GM21526 (cell line): Measurements from ENCODE around the gene SLC25A12.
"Not testable (repeated sequence)": the region's sequence is repeated elsewhere in the genome, so short reads cannot be mapped to it uniquely, and the experiment has no call there.

Experiments
- ATAC-seq: cut with Tn5 transposase; IDR thresholded peaks from one replicate; pipeline ENCODE4 v1.9.1; 2021; ENCODE audit warnings: moderate library complexity; ENCODE audit not compliant: unreplicated experiment, low FRiP score

The SLC25A12 gene

DNA sequence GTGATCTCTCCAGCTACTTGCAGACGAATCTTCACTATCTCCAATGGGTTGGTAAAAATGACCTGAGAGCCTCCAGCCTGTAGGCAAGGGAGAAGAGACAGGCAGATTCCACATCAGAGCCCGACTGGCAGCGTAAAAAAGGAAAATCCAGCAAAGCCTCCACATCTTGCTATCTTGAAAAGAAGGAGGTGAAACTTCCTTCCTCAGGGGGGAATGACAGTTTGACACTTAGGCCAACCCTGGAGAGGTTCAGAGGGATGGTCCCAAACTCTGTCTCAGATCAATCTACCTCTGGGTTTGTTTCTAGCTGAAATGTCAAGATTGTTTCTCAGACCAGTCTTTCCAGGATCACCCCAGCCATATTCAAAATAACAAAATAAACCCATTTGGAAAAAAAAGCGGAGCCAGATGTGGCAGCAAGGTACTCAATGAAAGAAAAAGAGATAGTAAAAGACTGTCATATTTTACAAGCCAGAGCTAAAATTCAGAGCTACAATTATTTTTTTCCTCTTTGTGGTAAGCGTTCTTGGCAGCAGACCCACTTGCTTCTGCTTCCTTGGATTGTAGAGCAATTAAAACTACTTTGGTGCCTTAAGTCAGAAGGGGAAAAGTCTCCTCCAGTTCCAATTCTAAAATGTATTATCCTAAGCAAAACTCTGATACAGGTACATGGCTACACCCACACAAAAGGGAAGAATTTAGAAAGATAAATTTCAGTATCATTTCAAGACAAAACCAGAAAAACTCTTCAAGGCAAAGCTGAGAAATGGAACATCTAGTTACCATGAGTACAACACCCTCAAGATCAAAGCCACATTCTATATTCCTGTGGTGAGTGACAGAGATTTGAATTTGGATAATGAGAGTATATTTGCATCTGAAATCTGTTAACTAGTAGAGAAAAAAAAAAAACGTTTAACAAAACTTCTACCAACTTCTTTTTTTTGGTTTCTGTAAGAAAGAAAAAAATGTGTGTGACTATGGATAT, 100.1 kb downstream of the SLC25A12 start:
- ATAC-seq = no peak

DNA sequence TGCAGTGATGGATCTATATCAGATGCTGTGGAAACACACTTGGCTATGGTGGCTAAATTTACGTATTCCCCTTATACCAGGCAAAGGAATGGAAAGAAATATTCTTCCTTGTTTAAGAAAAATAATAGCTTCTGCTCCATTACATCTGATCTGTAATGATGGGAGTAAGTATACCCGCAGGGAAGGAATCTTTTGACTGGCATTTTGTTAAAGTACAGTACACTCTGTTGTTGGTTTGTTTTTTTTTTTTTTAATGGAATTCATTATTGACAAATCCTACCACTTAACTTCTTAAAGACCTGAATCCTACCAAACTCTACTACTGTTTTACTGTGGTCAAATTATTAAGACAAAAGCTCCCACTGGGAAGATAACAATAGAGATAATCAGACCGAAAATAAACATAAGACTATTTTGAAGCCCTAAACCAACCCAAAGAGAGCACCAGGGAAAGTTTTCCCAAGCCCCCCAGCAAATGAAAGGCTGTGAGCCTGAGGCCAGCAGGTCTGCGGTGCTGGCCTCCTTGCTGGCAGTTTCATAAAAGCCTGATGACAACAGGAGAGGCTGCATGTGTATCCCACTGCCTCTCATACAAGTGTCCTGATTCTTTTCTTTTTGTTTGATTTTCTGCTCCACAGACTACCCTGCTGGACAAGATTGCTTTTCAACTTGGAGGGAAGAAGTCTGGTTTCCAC, 101.0 kb downstream of the SLC25A12 start:
- ATAC-seq = no peak

DNA sequence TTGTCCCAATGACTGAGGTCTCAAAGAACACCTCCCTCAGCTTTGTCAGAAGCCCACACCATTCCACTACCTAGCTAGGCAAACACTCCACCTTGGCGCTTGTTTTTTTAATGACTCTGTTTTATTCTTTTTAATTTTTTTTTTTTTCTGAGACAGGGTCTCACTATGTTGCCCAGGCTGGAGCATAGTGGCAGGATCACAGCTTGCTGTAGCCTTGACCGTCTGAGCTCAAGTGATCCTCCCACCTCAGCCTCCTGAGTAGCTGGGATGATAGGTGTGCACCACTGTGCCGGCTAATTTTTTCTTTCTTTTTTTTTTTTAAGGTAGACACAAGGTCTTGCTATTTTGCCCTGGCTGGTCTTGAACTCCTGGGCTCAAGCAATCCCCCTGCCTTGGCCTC, 101.9 kb downstream of the SLC25A12 start:
- ATAC-seq = no peak

DNA sequence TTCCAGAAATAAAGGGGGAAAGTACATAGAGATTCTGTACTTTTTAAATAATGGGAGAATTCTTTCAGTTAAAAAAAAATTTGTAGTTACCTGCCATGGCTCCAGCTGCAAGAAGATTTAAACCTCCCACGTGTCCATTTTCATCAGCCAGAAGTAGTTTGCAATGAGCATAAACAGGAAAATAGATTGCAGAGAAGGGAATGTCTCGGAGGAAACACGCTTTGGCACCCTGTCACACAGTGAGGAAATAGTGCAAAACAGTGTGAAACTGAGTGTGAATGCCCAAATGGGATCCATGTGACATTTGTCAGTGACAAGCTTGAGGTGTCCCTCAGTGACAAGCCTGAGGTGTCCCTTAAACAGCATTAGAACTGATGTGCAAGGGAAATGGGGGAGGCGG, 102.7 kb downstream of the SLC25A12 start:
- ATAC-seq = no peak

DNA sequence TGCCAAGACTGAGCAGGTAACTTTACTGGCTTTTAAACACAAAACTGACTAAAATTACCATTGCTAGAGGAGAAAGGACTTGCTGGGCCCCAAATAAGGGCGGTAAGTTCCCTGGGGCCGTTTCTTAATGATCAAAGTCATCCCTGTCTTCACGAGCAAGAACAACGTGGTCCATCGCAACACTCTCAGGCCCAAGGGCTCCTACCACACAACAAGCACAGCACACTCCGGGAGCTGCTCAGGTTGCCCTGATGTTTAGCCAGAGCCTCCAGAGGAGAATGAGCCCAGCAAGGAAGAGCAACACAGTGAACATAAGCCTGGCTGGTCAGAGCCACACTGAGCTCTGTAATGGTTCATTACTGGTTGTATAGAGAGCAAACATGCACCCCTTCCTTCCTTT, 104.1 kb downstream of the SLC25A12 start:
- no peak for ATAC-seq

DNA sequence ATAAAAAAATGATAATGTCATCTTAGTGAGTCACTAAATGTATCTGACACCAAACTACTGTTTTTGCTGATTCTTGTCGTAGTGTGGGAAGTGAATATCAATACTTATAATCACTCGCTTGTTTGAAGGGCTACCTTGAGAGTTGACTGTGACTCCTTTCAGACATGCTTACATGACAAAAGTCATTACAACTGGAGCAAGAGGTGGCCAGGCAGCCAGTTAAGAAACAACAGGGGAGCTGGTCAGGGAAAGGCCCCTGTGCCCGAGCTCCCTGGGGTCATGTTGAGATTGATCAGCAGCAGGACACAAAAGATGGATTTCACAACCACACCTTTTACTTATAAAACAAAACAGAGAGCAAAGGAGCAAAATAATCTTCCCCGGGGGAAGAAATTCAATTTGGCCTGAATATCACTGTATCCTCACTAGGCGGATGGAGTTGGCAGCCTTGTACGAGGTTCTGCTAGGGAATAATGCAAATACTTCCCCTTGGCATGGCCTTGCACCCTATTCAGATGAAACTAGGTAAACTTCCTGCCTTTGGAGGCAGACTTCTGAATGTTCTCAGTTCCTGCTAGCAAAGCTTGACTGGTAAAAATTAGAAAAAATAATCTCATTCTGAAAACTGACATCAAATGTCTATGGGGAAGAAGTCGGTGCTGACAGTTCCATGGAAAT, 105.6 kb downstream of the SLC25A12 start:
- ATAC-seq = no peak

DNA sequence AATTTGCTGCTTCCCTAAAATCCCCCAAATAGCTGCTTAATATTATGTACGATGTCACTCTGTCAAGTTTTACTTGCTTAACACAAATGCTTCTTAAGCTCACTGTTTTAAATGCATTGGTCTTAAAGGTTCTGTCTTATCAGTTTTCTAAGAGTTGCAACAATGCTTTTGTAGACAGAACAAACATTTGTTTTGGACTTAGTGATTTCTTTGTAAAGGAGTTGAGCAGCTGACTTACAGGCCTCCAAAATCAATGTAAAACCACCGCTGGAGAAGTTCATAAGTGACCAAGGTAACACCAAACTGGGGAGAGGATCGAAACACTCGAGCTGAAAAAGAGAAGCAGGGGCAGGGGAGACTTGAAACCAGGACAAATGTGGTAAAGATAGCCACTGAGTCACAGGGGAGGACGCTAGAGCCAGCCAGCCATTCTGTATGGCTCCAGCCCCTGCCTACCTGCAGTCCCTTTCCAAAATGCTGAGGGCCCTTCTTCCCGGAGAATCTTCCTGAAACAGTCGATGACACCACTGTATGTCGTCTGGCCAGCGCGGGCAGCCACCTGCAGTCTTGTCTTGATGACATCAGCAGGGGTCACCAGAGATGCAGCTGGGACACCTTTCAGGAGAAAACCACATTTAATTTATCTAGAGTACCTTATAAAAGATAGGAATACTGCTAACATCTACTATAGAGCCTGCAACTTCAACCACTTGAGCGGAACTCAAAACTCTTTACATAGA, 106.5 kb downstream of the SLC25A12 start:
- ATAC-seq = no peak

DNA sequence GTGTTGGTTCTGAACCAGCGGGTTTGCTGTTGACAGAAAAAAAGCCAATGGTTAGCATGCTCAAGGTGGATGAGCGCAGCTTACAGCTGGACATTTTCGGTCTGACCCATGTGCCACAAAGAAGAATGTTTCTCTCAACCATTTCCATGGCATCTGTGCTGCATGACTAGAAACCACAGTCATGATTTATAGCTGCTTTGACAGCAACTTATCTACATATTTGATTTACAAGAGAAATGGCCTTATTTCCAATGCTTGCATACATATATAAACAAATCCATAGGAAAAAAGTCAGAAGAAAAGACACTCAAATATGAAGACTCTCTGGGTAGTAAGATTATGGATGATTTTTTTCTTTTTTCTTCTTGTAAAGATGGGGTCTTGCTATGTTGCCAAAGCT, 108.6 kb downstream of the SLC25A12 start:
- no peak for ATAC-seq

DNA sequence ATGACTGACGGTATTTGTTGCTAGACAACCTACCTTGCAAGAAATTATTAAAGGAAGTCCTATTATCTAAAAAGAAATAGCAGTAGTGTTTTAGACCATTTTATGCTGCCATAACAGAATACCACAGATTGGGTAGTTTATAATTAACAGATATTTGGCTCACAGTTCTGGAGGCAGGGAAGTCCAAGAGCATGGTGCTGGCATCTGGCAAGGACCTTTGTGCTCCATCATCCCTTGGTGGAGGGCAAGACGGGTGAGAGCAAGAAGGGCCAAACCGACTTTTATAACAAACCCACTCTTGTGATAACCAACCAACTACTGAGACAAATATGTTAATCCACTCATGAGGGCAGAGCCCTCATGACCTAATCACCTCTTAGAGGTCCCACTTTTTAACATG, 115.5 kb downstream of the SLC25A12 start:
- no peak for ATAC-seq

DNA sequence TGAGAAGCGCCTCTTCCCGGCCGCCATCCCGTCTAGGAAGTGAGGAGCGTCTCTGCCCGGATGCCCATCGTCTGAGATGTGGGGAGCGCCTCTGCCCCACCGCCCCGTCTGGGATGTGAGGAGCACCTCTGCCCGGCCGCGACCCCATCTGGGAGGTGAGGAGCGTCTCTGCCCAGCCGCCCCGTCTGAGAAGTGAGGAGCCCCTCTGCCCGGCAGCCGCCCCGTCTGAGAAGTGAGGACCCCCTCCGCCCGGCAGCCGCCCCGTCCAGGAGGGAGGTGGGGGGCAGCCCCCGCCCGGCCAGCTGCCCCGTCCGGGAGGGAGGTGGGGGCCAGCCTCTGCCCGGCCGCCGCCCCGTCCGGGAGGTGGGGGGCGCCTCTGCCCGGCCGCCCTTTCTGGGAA, 119.5 kb downstream of the SLC25A12 start:
- not testable (repeated sequence) for ATAC-seq

DNA sequence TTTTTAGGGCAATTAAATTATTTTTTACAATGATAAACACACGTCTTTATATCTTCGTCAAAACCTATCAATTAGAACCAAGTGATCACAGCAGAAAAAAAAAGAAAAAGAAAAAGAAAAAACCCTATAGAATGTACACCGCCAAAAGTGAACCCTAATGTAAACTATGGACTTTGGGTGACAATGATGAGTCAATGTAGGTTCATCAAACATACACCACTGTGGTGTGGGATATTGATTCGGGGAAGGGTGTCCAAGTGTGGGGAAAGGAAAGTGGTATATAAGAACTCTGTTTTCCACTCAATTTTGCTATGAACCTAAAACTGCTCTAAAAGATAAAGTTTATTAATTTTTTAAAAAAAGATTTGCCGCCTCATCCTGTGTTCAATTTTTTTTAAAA, 121.7 kb downstream of the SLC25A12 start:
- ATAC-seq = no peak

DNA sequence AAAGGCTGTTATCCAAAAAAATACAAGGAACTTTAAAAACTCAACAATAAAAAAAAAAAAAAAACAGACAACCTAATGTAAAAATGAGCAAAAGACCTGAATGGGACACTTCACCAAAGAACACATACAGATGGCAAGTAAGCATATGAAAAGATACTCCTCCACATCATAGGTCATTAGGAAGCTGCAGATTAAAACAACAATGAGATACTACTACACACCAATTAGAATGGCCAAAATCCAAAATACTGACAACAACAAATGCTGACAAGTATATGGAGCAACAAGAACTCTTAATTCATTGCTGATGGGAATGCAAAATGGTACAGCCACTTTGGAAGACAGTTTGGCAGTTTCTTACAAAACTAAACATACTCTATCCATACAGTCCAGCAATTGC, 122.6 kb downstream of the SLC25A12 start:
- ATAC-seq = no peak

DNA sequence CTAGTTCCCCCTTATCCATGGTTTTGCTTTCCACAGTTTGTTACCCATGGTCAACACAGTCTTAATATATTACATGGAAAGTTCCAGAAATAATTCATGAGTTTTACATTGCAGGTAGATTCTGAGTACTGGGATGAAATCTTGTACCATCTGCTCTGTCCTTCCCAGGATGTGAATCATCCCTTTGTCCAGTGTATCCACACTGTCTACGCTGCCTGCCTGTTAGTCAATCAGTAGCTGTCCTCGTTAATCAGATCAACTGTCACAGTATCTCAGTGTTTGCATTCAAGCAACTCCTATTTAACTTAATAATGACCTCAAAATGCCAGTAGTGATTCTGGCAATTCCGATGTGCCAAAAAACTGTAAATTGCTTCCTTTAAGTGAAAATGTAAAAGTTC, 130.4 kb downstream of the SLC25A12 start:
- ATAC-seq = no peak

DNA sequence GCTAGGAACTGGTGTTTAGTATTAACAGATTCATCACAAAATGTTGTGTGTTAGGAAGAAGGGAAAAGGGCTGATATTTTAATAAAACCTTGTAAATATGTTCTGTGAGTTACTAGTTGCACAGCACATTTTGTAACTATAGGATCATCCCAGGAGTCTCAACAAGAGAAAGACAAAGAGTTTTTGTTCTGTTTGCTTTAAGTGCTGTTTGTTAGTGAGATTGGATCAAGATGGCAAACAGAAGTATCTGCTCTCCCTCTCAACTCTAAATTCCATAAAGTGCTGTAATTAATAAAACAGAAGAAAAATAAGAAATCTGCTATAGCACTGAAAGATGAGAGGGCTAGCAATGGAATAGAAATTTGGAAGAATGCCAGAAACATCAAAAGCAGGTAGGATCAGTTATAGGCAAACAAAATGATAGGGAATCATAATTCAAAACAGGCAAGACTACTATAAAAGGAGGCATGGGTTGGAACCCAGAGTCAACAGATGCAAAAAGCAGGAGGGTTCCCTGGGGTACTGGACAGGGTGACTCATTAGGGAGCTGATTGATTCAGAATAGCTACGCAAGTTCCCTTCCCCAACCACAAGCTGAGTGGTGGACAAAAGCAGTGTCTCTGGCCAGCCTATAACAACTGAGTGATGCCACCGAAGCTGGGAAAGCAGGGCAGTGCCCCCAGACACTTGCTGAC, 131.0 kb downstream of the SLC25A12 start:
- no peak for ATAC-seq

DNA sequence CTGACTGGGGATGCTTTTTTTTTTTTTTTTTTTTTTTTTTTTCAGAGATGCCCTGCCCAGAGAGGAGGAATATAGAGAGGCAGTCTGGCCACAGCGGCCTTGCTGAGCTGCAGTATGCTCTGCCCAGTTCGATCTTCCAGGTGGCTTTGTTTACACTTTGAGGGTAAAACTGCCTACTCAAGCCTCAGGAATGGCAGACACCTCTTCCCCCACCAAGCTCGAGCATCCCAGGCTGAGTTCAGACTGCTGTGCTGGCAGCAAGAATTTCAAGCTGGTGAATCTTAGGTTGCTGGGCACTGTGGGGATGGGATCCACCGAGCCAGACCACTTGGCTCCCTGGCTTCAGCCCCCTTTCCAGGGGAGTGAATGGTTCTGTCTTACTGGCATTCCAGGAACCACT, 132.9 kb downstream of the SLC25A12 start:
- not testable (repeated sequence) for ATAC-seq

DNA sequence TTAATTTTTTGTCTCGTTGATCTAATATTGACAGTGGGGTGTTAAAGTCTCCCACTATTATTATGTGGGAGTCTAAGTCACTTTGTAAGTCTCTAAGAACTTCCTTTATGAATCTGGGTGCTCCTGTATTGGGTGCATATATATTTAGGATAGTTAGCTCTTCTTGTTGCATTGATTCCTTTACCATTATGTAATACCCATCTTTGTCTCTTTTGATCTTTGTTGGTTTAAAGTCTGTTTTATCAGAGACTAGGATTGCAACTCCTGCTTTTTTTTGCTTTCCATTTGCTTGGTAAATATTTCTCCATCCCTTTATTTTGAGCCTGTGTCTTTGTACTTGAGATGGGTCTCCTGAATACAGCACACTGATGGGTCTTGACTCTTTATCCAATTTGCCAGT, 135.3 kb downstream of the SLC25A12 start:
- ATAC-seq = not testable (repeated sequence)

DNA sequence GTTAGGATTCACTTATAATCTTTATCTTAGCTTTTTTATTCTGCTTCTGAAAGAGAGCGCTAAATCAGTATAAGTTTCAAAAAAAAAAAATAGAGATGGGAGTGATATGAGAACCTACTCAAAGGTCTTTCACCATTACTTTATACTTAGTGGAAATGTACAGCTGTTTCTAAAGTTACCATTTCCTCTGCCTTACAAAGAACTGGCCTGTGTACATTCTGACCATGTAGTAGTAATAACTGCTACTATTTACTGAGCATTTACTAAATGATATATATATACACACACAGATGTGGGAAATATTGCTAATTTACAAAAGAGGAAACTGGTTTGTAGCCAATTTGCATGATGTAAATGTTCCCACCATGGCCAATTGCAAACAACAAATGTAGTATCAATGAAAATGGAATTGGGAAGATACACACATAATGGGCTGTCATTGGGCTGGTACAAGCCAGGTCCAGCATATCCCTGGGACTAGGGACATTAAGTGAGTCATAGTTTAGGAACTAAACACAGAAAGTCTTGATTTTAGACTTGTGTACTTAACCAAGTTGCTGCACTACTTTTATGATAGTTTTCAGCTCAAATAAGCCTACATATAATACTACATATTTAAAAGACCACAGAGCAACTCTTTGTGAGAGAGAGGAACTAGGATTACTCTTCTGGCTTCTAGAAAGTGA, 139.6 kb downstream of the SLC25A12 start:
- ATAC-seq = no peak

DNA sequence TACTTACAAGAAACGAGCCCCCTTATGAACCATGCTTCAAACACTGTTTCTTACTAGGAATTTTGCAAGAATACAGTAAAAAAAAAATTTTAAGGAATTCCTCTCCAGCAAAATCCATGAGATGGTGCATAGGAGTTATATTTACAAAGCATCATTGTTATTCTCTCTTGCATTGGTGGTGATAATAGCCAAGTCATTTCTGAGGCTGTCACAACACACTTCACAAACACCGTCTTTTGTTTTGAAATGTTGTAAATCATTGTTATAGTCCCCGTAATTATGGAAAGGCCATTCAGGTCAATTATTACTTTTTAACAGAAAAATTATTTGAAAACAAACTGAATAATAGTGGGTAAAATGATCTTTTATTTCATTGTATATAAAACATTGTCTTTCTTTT, 146.7 kb downstream of the SLC25A12 start:
- no peak for ATAC-seq

DNA sequence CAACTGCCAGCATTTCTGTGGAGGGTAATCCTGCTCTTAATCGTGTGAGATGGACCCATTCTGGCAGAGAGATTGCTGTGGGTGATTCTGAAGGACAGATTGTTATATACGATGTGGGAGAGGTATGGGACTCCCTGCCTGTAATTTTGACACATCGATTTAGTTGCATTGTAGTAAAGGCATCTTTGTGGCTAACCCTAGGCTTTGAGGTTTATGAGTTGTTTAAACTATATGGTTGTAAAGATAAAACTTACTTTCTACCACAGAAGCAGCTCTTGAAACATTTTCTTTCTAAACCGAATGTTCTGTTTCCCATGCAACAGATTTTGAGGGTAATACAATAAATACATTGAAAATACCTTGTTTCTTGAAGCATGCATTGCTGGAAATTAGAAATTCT, 148.2 kb downstream of the SLC25A12 start:
- ATAC-seq = no peak
